GM12865 (cell line): ENCODE measurements around the gene NCOR2.

Experiments
- DNase-seq: peaks from one replicate; pipeline ENCODE4 v3.0.0; 2010; ENCODE audit warnings: low read depth
- H3K4me3 ChIP-seq: 2 replicates; pipeline ENCODE4 v1.5.1; 2011; ENCODE audit warnings: mild to moderate bottlenecking, low read depth, low read length, control low read depth
- TF ChIP-seq, protein P1 (sequence below): IDR thresholded peaks from 2 replicates; pipeline ENCODE4 v1.5.1; 2011; ENCODE audit warnings: low read length, control low read depth, low read depth, inconsistent platforms; ENCODE audit not compliant: insufficient read depth; ENCODE audit errors: missing control alignments

Gene NCOR2

GRCh38 chr12:124556074-124556466, 11.3 kb downstream of the NCOR2 start:
- TF ChIP-seq, protein P1, sequence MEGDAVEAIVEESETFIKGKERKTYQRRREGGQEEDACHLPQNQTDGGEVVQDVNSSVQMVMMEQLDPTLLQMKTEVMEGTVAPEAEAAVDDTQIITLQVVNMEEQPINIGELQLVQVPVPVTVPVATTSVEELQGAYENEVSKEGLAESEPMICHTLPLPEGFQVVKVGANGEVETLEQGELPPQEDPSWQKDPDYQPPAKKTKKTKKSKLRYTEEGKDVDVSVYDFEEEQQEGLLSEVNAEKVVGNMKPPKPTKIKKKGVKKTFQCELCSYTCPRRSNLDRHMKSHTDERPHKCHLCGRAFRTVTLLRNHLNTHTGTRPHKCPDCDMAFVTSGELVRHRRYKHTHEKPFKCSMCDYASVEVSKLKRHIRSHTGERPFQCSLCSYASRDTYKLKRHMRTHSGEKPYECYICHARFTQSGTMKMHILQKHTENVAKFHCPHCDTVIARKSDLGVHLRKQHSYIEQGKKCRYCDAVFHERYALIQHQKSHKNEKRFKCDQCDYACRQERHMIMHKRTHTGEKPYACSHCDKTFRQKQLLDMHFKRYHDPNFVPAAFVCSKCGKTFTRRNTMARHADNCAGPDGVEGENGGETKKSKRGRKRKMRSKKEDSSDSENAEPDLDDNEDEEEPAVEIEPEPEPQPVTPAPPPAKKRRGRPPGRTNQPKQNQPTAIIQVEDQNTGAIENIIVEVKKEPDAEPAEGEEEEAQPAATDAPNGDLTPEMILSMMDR: no peak
- no peak for DNase-seq

DNA sequence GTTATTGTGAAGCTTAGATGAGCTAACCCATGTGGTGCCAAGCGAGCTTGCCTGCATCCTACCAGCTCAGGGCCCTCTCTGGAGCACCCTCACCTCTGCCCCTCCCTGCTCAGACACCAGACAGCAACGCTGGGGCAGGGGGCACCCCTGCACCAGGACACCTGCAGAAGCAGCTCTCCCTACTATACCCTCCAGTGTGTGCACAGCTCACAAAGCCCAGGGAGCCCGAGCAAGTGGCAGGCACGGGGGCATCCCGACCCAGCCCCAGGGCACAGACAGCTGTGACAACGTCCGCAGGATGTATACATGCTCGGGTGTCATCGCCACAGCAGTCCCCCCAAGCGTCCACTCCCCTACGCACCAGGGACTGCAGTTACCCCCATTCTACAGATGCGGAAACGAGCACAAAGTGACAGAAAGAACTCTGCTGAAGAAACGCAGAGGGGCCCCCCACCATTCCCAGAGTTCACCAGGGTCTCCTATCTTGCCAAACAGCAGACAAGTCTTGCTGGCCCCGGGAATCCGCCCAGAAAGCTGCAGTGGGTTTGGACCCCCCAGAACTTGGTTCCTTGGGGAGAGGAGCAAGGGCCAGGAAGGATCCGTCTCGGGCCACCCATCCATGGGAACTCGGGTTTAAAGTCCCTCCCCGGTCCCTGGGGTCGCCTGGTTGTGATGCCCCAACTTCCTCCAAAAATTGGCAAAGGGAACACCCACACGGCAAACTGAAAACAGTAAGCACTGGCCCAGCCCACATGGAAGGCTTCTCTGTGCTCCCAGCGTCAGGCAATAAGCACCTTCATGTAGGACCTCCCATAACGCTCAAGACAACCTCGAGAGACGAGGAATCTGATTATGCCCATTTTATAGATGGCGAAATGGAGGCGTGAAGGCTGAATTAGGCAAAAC, 12.0 kb downstream of the NCOR2 start:
- no peak for DNase-seq
- TF ChIP-seq, protein P1: no peak
- no peak overlapping the region for H3K4me3 ChIP-seq

More at GRCh38 chr12:124556074-124556466, 11.3 kb downstream of the NCOR2 start:
- no peak overlapping the region for H3K4me3 ChIP-seq

DNA sequence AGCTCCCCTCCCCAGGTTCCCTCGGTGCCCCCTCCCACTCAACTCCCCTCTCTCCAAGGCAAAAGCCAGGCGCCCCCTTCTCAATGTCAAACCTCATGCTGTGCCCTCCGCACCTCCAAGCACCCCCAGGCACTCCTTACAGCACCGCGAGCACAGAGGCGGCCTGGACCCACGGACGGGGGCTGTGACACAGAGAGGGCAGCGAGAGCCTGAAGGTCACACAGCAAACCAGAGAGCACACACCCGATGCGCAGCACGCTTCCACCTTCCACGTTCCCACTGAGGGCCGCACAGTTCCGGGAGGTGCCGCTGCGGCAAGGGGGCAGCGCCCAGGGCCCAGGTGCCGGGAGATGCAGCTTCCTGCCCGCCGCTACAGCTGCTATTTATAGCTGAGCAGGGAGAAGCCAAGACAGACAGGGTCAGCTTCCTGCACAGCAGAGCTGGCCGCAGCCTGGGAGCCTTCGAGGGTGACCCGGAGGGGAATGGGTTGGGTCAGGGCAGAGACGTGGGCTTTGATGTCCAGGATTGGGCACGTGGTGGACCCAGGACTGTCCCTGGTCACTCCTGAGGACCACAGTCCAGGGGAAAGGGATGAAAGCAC, 12.9 kb downstream of the NCOR2 start:
- no peak overlapping the region for H3K4me3 ChIP-seq
- no peak for DNase-seq
- TF ChIP-seq, protein P1: no peak

DNA sequence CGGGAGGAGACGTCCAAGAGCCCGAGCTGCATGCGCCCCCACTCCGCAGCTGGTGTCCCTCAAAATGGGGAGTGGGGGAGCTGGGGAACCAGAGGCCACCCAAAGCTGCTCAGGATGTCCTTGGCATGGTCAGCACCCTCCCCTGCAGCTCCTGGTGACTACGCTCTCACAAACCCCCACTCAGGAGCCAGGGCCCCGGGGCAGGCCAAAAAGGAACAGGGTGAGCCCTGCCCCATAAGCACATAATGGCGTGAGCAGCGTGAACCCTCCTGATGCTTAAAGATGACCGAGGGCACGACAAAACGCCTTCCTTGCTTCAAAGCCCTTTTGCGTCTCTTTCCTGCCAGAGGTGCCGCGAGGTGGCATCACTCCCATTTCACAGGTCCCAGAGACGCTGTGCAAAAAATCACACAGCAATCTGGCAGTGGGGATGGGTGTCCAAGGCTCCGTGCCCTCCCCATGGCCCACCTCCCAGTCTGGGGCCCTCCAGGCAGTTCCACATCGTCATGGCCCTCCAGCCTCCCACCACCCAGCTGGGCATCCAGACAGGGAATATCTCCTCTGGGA, 13.5 kb downstream of the NCOR2 start:
- no peak overlapping the region for H3K4me3 ChIP-seq
- TF ChIP-seq, protein P1: no peak
- DNase-seq: no peak

DNA sequence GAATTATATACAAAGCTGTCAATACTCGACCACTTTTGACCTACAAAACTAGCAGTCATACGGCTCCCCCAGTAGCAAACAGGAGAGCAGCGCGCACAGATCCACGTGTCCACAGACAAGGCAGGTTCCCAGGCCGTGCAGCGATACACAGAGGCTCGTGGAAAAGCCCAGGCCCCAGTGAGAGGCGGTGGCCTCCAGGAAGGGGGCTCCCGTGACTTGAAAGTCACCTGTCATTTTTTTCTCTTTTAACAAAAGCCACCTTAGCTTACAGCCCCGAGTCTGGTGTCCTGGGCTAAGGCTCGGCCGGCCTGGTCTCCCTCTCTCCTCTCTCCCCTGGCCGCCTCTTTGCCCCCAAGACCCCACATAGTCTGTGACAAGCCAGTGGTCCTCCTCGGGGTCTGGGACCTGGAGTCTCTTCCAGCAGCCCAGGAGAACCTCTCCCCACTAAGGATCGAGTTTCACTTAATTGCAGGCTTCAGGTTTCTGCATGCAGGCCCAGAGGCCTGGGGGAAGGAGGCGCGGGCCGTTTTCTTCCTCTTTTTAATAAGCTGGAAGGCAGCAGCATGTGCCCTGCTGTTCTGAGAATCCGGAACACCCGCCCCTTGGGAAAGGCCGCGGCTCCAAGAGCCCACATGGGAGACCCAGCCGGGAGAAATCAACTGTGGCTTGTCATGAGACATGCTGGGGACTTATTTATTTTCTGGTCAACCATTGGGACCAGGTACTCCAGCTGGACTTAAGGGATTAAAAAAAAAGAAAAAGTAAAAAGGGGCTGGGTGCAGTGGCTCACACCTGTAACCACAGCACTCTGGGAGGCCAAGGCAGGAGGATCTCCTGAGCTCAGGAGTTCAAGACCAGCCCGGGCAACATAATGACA, 15.9 kb downstream of the NCOR2 start:
- DNase-seq: no peak
- TF ChIP-seq, protein P1: no peak
- no peak overlapping the region for H3K4me3 ChIP-seq
